ENCODE data around the gene SLC31A2.
"Not testable (repeated sequence)": the region's sequence is repeated elsewhere in the genome, so short reads cannot be mapped to it uniquely, and the experiment has no call there.

The SLC31A2 gene

GRCh38 chr9:113139225-113139829 is 11.5 kb upstream of the SLC31A2 start:
- H3K9me3 ChIP-seq (ENCODE audit: insufficient read depth, low read length, severe bottlenecking): no peaks in the 10 kb centered on the region
- no peaks in the 10 kb centered on the region for H3K36me3 ChIP-seq (ENCODE audit: insufficient read depth, low read length)
- H4K20me1 ChIP-seq (ENCODE audit: insufficient read depth, low read length): no peaks in the 10 kb centered on the region
- no peaks in the 10 kb centered on the region for H3K4me1 ChIP-seq (ENCODE audit: insufficient read depth, low read length)
- no peak overlapping the region for H3K9ac ChIP-seq (ENCODE audit: low read depth, low read length)
- ATAC-seq (ENCODE audit: insufficient read depth, low read depth): no peak
- peaks cover 7% of the 10 kb centered on the region for H3K27me3 ChIP-seq (ENCODE audit: insufficient read depth, low read length, poor library complexity)
- H3K4me2 ChIP-seq (ENCODE audit: insufficient read depth, low read length): no peak overlapping the region
- no peak overlapping the region for H2AFZ ChIP-seq (ENCODE audit: low read depth, low read length)
- H3K79me2 ChIP-seq (ENCODE audit: insufficient read depth, low read length): no peaks in the 10 kb centered on the region
- DNase-seq: no peak
- no peak overlapping the region for H3K27ac ChIP-seq (ENCODE audit: low read length)
- H3K4me3 ChIP-seq (ENCODE audit: low read depth in 1 of 2, low read length in 2 of 2): no peak overlapping the region
- TF ChIP-seq CTCF (IDR thresholded peaks at IDR 0.05; ENCODE audit: borderline replicate concordance, extremely low read depth, low read length, poor library complexity, severe bottlenecking) (no peak), EZH2 (IDR thresholded peaks at IDR 0.05; ENCODE audit: borderline replicate concordance, low read depth, low read length, severe bottlenecking) (no peak)

GRCh38 chr9:113139953-113140352 is 10.9 kb upstream of the SLC31A2 start:
- no peaks in the 10 kb centered on the region for H3K4me1 ChIP-seq (ENCODE audit: insufficient read depth, low read length)
- ATAC-seq (ENCODE audit: insufficient read depth, low read depth) (no peak), DNase-seq (no peak)
- no peak overlapping the region for H3K4me2 ChIP-seq (ENCODE audit: insufficient read depth, low read length)
- H3K9me3 ChIP-seq (ENCODE audit: insufficient read depth, low read length, severe bottlenecking): no peaks in the 10 kb centered on the region
- H4K20me1 ChIP-seq (ENCODE audit: insufficient read depth, low read length): no peaks in the 10 kb centered on the region
- H3K4me3 ChIP-seq (ENCODE audit: low read depth in 1 of 2, low read length in 2 of 2): no peak overlapping the region
- H3K9ac ChIP-seq (ENCODE audit: low read depth, low read length): no peak overlapping the region
- no peak overlapping the region for H2AFZ ChIP-seq (ENCODE audit: low read depth, low read length)
- no peaks in the 10 kb centered on the region for H3K79me2 ChIP-seq (ENCODE audit: insufficient read depth, low read length)
- H3K36me3 ChIP-seq (ENCODE audit: insufficient read depth, low read length): no peaks in the 10 kb centered on the region
- no peak overlapping the region for H3K27ac ChIP-seq (ENCODE audit: low read length)
- TF ChIP-seq EZH2 (IDR thresholded peaks at IDR 0.05; ENCODE audit: borderline replicate concordance, low read depth, low read length, severe bottlenecking) (no peak), CTCF (IDR thresholded peaks at IDR 0.05; ENCODE audit: borderline replicate concordance, extremely low read depth, low read length, poor library complexity, severe bottlenecking) (no peak)
- H3K27me3 ChIP-seq (ENCODE audit: insufficient read depth, low read length, poor library complexity): peaks cover 7% of the 10 kb centered on the region

- H3K9me3 ChIP-seq (ENCODE audit: insufficient read depth, low read length, severe bottlenecking); H3K79me2 ChIP-seq (ENCODE audit: insufficient read depth, low read length); H2AFZ ChIP-seq (ENCODE audit: low read depth, low read length); H3K27ac ChIP-seq (ENCODE audit: low read length); DNase-seq; ATAC-seq (ENCODE audit: insufficient read depth, low read depth); H3K4me1 ChIP-seq (ENCODE audit: insufficient read depth, low read length); H3K36me3 ChIP-seq (ENCODE audit: insufficient read depth, low read length); H3K4me2 ChIP-seq (ENCODE audit: insufficient read depth, low read length); H3K4me3 ChIP-seq (ENCODE audit: low read depth in 1 of 2, low read length in 2 of 2); H3K9ac ChIP-seq (ENCODE audit: low read depth, low read length); H4K20me1 ChIP-seq (ENCODE audit: insufficient read depth, low read length): not testable (repeated sequence)
- H3K27me3 ChIP-seq (ENCODE audit: insufficient read depth, low read length, poor library complexity): peaks cover 15% of the 10 kb centered on the region
Observed at GRCh38 chr9:113140896-113141295, 9.9 kb upstream of the SLC31A2 start.

- no peak for ATAC-seq (ENCODE audit: insufficient read depth, low read depth)
- TF ChIP-seq EZH2 (IDR thresholded peaks at IDR 0.05; ENCODE audit: borderline replicate concordance, low read depth, low read length, severe bottlenecking) (no peak), CTCF (IDR thresholded peaks at IDR 0.05; ENCODE audit: borderline replicate concordance, extremely low read depth, low read length, poor library complexity, severe bottlenecking) (no peak)
Observed at GRCh38 chr9:113143432-113144227, 7.2 kb upstream of the SLC31A2 start.

More at GRCh38 chr9:113143432-113144227, 7.2 kb upstream of the SLC31A2 start:
- no peaks in the 10 kb centered on the region for H3K4me1 ChIP-seq (ENCODE audit: insufficient read depth, low read length)
- no peak overlapping the region for H3K4me2 ChIP-seq (ENCODE audit: insufficient read depth, low read length)
- peaks cover 22% of the 10 kb centered on the region for H3K27me3 ChIP-seq (ENCODE audit: insufficient read depth, low read length, poor library complexity)
- H3K36me3 ChIP-seq (ENCODE audit: insufficient read depth, low read length): no peaks in the 10 kb centered on the region
- H3K27ac ChIP-seq (ENCODE audit: low read length): no peak overlapping the region
- H2AFZ ChIP-seq (ENCODE audit: low read depth, low read length): no peak overlapping the region
- H3K9me3 ChIP-seq (ENCODE audit: insufficient read depth, low read length, severe bottlenecking): no peaks in the 10 kb centered on the region
- no peak overlapping the region for H3K9ac ChIP-seq (ENCODE audit: low read depth, low read length)
- no peak overlapping the region for H3K4me3 ChIP-seq (ENCODE audit: low read depth in 1 of 2, low read length in 2 of 2)
- no peaks in the 10 kb centered on the region for H3K79me2 ChIP-seq (ENCODE audit: insufficient read depth, low read length)
- DNase-seq: no peak
- H4K20me1 ChIP-seq (ENCODE audit: insufficient read depth, low read length): no peaks in the 10 kb centered on the region
